ENCODE data around the gene XCL2.

The XCL2 gene

GRCh38 chr1:168505006-168505405 lies 38.8 kb downstream of the XCL2 start:
- DNase-seq (ENCODE audit: low read depth): no peak
- TF ChIP-seq, protein P1, sequence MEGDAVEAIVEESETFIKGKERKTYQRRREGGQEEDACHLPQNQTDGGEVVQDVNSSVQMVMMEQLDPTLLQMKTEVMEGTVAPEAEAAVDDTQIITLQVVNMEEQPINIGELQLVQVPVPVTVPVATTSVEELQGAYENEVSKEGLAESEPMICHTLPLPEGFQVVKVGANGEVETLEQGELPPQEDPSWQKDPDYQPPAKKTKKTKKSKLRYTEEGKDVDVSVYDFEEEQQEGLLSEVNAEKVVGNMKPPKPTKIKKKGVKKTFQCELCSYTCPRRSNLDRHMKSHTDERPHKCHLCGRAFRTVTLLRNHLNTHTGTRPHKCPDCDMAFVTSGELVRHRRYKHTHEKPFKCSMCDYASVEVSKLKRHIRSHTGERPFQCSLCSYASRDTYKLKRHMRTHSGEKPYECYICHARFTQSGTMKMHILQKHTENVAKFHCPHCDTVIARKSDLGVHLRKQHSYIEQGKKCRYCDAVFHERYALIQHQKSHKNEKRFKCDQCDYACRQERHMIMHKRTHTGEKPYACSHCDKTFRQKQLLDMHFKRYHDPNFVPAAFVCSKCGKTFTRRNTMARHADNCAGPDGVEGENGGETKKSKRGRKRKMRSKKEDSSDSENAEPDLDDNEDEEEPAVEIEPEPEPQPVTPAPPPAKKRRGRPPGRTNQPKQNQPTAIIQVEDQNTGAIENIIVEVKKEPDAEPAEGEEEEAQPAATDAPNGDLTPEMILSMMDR (IDR thresholded peaks at IDR 0.05; ENCODE audit: insufficient read depth, low read depth, low read length, missing control alignments): no peak
- no peak overlapping the region for H3K4me3 ChIP-seq (ENCODE audit: low read depth, low read length)

- H3K4me3 ChIP-seq (ENCODE audit: low read depth, low read length): no peak overlapping the region
- TF ChIP-seq, protein P1 (IDR thresholded peaks at IDR 0.05; ENCODE audit: insufficient read depth, low read depth, low read length, missing control alignments): no peak
- DNase-seq (ENCODE audit: low read depth): peak; percentile 78
Measured at GRCh38 chr1:168504064-168504837, 39.5 kb downstream of the XCL2 start.

- no peak overlapping the region for H3K4me3 ChIP-seq (ENCODE audit: low read depth, low read length)
- TF ChIP-seq, protein P1 (IDR thresholded peaks at IDR 0.05; ENCODE audit: insufficient read depth, low read depth, low read length, missing control alignments): no peak
- no peak for DNase-seq (ENCODE audit: low read depth)
Measured at GRCh38 chr1:168499688-168500049, 44.1 kb downstream of the XCL2 start.

DNA sequence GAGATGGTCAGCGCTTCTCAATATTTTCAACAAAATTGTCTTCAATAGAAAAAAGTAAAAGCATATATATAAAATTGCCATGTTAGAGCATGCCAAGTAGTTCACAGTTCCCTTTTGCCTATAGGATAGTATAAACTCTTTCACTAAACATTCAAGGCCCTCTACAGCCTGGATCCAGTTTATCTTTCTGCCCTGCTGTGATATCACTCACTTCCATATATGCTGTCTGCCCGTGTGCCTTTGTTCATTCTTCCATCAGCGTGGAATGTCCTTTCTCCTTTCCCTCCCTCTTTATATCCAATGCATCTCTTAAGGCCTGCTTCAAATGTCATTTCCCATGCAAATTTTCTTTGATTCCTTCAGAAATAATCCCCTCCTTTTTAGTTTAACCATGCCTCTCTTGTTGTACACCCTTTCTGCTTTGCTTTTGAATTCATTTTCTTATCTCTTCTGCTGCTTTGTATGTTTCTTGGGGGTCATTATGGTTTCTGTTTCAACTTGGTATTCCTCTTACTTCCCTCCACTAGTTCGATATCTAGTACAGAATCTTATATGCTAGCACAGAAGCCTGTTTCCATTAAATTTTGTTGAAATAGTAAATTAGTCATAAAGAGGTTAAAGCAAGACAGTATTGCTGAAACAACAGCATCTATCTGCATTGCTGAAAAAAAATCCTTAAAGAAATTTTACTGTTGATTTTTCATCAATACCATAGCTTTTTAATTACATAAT lies 44.7 kb downstream of the XCL2 start:
- no peak overlapping the region for H3K4me3 ChIP-seq (ENCODE audit: low read depth, low read length)
- TF ChIP-seq, protein P1 (IDR thresholded peaks at IDR 0.05; ENCODE audit: insufficient read depth, low read depth, low read length, missing control alignments): no peak
- DNase-seq (ENCODE audit: low read depth): no peak

DNA sequence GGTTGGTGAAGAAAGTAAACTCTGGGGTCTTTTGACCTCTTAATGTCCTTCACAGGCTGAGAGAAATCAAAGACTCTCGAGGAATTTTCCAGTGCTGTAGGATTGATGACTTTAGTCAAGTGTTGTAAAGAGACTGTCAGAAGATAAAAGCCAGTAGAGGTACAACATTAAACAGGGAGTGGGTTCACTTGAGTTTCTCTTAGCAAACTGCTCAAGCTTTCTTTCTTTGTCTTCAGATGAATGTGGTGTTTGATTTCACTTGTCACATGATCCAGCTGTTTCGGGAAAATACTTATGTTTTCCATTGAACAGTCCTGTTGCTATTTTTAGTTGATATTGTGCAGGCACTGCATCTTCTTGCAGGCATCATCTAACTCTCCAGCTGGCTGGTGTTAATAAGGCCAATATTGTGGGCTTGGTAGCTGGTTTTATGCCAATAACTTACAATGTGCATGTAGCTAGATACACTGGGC lies 45.6 kb downstream of the XCL2 start:
- TF ChIP-seq, protein P1 (IDR thresholded peaks at IDR 0.05; ENCODE audit: insufficient read depth, low read depth, low read length, missing control alignments): no peak
- DNase-seq (ENCODE audit: low read depth): no peak

DNA sequence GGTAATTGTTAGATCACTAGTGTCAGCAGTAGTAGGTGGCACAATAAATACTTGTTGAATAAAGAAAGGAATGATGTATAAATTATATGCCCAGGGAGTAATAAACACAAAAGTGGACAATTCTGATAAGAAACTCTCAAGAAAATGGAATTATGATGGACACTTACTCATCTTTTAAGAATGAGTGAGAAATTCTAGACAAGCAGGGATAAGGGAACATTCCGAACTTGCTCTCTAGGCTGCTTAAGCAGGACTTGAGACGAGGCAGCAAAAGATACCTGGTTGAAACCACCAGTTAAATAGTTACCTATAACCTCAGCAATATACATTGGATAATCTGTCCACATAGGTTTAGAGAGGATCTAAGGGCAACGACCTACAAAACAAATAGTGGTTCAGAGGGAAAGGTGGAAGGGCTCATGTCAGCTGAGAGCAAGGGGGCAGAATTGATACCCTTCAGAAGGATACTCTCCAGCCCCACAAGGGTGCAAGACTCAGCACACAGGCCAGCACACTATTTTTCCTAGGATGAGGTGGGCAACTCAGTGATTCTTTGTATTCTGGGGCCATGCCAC lies 46.3 kb downstream of the XCL2 start:
- DNase-seq (ENCODE audit: low read depth): no peak
- H3K4me3 ChIP-seq (ENCODE audit: low read depth, low read length): no peak overlapping the region
- TF ChIP-seq, protein P1 (IDR thresholded peaks at IDR 0.05; ENCODE audit: insufficient read depth, low read depth, low read length, missing control alignments): no peak

More for the DNA sequence above, 45.6 kb downstream of the XCL2 start:
- no peak overlapping the region for H3K4me3 ChIP-seq (ENCODE audit: low read depth, low read length)
